Cardiac septum (tissue), 1 donor: ENCODE data around the gene TTC36. TPM values are rescaled to one million over a fixed set of nuclear protein-coding genes. Genes with fewer than 3 reads are reported as not detected.
"Not testable (repeated sequence)": the region's sequence is repeated elsewhere in the genome, so short reads cannot be mapped to it uniquely, and the experiment has no call there.

ENCODE experiments used
- DNase-seq: peaks from one replicate; pipeline ENCODE4 v3.0.0-alpha.2; 2020; ENCODE audit warnings: low spot score
- intact Hi-C: fragments of 100-400 bp; cut with DNase I; formaldehyde crosslinking; loops from one replicate; pipeline ENCODE4 v1.14.0; 2022
- total RNA-seq: library from RNA; stranded (reverse); fragmentation: NEBNext Ultra II Directional; extraction: Animal tissue kit (Norgen Biotek cat#: 25700); gene quantifications from one replicate; pipeline ENCODE4 v1.2.1, GENCODE V29; 2021
- donor health status: DM: no; HTN: no; CAD: no.

TTC36 gene
- total RNA-seq, 1 donor from 2014 or later = 0.62 TPM

DNA sequence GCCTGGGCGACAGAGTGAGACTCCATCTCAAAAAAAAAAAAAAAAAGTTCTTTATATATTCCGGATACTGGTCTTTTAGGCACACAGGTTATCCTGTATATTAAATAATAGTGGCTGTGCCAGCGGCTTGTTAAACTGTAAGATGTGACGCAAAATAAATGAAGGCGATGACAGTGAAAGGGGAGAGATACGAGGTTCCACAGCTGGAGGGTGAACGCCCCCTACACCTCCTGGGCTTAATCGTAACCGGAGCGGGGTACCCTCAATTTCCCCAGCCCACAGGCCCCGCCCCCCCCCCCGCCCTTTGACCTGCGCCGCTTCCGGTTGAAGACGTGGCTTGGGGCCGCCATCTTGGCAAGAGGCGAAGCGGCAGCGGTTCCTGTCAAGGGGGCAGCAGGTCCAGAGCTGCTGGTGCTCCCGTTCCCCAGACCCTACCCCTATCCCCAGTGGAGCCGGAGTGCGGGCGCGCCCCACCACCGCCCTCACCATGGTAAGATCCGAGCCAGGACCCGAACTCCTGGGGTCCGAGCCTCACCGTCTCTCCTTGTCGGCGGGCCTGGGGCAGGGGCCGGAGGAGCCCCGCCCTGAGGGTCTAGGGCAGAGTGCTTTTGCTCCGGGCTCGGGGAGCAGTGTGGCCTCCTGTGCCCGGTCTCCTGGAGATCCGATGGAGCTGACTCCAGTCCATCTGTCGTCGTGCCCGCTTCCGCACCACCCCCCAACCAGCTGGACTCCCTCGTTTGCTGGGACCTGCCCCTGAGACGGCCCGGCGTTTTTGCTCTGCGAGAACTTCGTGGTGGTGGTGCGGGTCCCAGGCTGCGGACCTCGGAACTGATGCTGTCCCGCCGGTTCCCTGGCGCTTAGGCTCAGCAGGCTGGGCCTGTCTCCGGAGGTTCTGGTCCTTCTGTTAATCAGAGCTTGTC lies 45.0 kb downstream of the TTC36 start, which contains the start of gene ARCN1:
TSS of gene ARCN1 (plus strand) at position 349 of the 920 bp plus-strand sequence. CDS start at position 488, 139 bp downstream.
- intact Hi-C loops = loop anchor here (5.0 kb wide), 1 partner anchor 40 kb away; no protein-coding TSS in a partner anchor

DNA sequence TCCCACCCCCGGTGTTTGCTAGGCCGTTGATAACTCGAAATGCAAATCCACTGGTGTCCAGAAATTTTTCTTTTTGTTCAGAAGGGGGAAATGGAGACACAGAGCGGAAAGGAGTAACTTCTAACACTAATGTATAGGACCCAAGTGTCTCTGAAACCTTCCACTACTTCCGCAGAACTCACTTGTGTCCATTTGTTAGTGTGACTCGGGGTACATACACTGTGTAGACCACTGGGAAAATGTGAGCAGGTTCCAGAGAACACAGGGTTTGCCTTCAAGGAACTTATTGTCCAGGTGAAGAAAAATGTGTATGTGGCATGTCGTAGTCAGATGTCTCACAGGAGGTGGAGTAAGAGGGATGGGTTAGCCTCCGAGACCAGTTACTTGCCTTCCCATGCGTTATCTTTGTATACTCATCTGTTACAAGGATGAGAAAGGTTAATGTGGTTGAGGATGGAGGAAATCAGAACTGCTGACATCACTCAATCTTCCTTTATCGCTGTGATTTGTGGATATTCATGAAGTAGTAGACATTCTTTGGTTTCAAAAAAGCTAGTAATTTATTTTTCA lies 45.8 kb downstream of the TTC36 start:
- intact Hi-C loops = loop anchor here (5.0 kb wide), 1 partner anchor 39 kb away; no protein-coding TSS in a partner anchor
- no peak for DNase-seq

More for the DNA sequence above, 45.0 kb downstream of the TTC36 start, which contains the start of gene ARCN1:
- DNase-seq = peak; percentile 93

DNA sequence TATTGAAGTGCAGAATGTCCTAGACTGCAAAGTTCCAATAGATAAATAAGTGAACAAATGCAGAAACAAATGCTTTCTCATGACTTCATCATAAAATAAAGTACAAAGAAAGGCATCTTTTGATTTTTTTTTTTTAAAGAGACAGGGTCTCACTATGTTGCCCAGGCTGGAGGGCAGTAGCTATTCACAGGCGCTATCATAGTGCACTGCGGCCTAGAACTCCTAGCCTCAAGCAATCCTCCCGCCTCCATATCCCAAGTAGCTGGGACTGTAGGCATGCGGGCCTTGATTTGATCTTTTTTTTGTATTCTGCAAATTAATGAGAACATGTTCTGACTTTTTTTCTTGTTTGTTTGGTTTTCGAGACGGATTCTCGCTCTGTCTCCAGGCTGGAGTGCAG lies 47.4 kb downstream of the TTC36 start:
- intact Hi-C loops = loop anchor here (5.0 kb wide), 1 partner anchor 38 kb away; no protein-coding TSS in a partner anchor

DNA sequence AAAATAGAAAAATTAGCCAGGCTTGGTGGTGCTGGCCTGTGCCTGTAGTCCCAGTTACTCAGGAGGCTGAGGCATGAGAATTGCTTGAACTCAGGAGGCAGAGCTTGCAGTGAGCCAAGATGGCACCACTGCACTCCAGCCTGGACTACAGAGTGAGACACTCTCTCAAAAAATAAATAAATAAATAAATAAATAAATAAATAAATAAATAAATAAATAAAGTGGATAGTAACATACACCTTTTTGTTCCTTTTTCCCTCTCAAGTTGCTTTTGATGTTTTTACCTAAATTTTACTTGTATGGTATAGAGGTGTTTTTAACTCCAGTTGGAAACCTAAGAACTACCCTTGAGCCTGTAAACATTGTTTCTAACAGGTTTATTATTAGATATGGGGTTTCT lies 50.7 kb downstream of the TTC36 start:
- DNase-seq, intact Hi-C loops: not testable (repeated sequence)

More for the DNA sequence above, 47.4 kb downstream of the TTC36 start:
- no peak for DNase-seq

Other genes starting within 250 kb of the TTC36 start
- gene CD3E, start 222.7 kb upstream of the TTC36 start, total RNA-seq = 0.48 TPM
- gene CD3D, start 184.8 kb upstream of the TTC36 start, total RNA-seq = 0.62 TPM
- 0.24 TPM for gene CD3G, start 183.1 kb upstream of the TTC36 start, total RNA-seq
- gene UBE4A, start 167.9 kb upstream of the TTC36 start, total RNA-seq = 38.3 TPM
- 600 TPM for gene ATP5MG, start 125.9 kb upstream of the TTC36 start, total RNA-seq
- 41.4 TPM for gene KMT2A, start 91.0 kb upstream of the TTC36 start, total RNA-seq
- 8.0 TPM for gene TMEM25, start 3.7 kb downstream of the TTC36 start, total RNA-seq
- 24.0 TPM for gene IFT46, start 38.5 kb downstream of the TTC36 start, total RNA-seq
- 118 TPM for gene ARCN1, start 44.9 kb downstream of the TTC36 start, total RNA-seq
- gene PHLDB1, start 80.1 kb downstream of the TTC36 start, total RNA-seq = 155 TPM
- gene TREH, start 152.2 kb downstream of the TTC36 start, total RNA-seq = not detected